SK-N-SH treated with all-trans-retinoic acid at 6 μM for 48 hours (cell line): ENCODE measurements around the gene JAML.

Source experiments
- ATAC-seq: fragments of 200-7000 bp; cut with Tn5 transposase; 3 replicates; pipeline ENCODE4 v1.9.1; 2020; ENCODE audit warnings: mild to moderate bottlenecking, moderate library complexity
- BACH2 ChIP-seq: fragments of 250-450 bp; sonication (Bioruptor Pico); IDR thresholded peaks from 2 replicates; pipeline ENCODE4 v1.9.0; 2021; ENCODE audit warnings: mild to moderate bottlenecking, borderline replicate concordance
- CSDC2 ChIP-seq: fragments of 250-450 bp; sonication (Bioruptor Pico); IDR thresholded peaks from 2 replicates; pipeline ENCODE4 v1.5.0; 2020; ENCODE audit warnings: mild to moderate bottlenecking, moderate library complexity
- ESRRG ChIP-seq: fragments of 250-450 bp; sonication (Bioruptor Pico); IDR thresholded peaks from 2 replicates; pipeline ENCODE4 v1.6.1; 2021; ENCODE audit warnings: mild to moderate bottlenecking
- GLIS3 ChIP-seq: fragments of 250-450 bp; sonication (Bioruptor Pico); IDR thresholded peaks from 2 replicates; pipeline ENCODE4 v1.5.0; 2020; ENCODE audit warnings: mild to moderate bottlenecking, moderate library complexity
- ISL1 ChIP-seq: fragments of 250-450 bp; sonication (Bioruptor Pico); IDR thresholded peaks from 2 replicates; pipeline ENCODE4 v2.1.2; 2022; ENCODE audit warnings: mild to moderate bottlenecking, moderate library complexity
- OSR1 ChIP-seq: fragments of 250-450 bp; sonication (Bioruptor Pico); IDR thresholded peaks from 2 replicates; pipeline ENCODE4 v1.8.0; 2022; ENCODE audit warnings: moderate library complexity, mild to moderate bottlenecking, inconsistent platforms
- PPARA ChIP-seq: fragments of 250-450 bp; sonication (Bioruptor Pico); IDR thresholded peaks from 2 replicates; pipeline ENCODE4 v1.5.0; 2020; ENCODE audit warnings: mild to moderate bottlenecking, borderline replicate concordance
- RARB ChIP-seq: fragments of 250-450 bp; sonication (Bioruptor Pico); IDR thresholded peaks from 2 replicates; pipeline ENCODE4 v1.8.0; 2021; ENCODE audit warnings: mild to moderate bottlenecking, moderate library complexity
- SNAI2 ChIP-seq: fragments of 250-450 bp; sonication (Bioruptor Pico); IDR thresholded peaks from 2 replicates; pipeline ENCODE4 v1.5.0; 2020; ENCODE audit warnings: mild to moderate bottlenecking, moderate library complexity
- TOX ChIP-seq: fragments of 250-450 bp; sonication (Bioruptor Pico); IDR thresholded peaks from 2 replicates; pipeline ENCODE4 v1.8.0; 2021; ENCODE audit warnings: mild to moderate bottlenecking, moderate library complexity, borderline replicate concordance
- ZC3H10 ChIP-seq: fragments of 250-450 bp; sonication (Bioruptor Pico); IDR thresholded peaks from 2 replicates; pipeline ENCODE4 v1.5.1; 2021; ENCODE audit warnings: mild to moderate bottlenecking, moderate library complexity
- ZFP3 ChIP-seq: fragments of 250-450 bp; sonication (Bioruptor Pico); IDR thresholded peaks from 2 replicates; pipeline ENCODE4 v1.5.0; 2020; ENCODE audit warnings: mild to moderate bottlenecking, moderate library complexity
- ZFP30 ChIP-seq: fragments of 450-650 bp; formaldehyde crosslinking; IDR thresholded peaks from 2 replicates; pipeline ENCODE4 v1.5.0; 2022; ENCODE audit warnings: mild to moderate bottlenecking, moderate library complexity
- ZNF565 ChIP-seq: fragments of 450-650 bp; formaldehyde crosslinking; conservative IDR thresholded peaks from 2 replicates; pipeline ENCODE4 v1.5.0; 2020; ENCODE audit warnings: low read depth, mild to moderate bottlenecking, moderate library complexity
- ZNF70 ChIP-seq: fragments of 450-650 bp; formaldehyde crosslinking; IDR thresholded peaks from 2 replicates; pipeline ENCODE4 v1.5.0; 2020; ENCODE audit warnings: mild to moderate bottlenecking, moderate library complexity
- ZNF8 ChIP-seq: fragments of 450-650 bp; formaldehyde crosslinking; IDR thresholded peaks from 2 replicates; pipeline ENCODE4 v1.5.0; 2020; ENCODE audit warnings: mild to moderate bottlenecking, moderate library complexity
- TF ChIP-seq, protein P1 (sequence below): fragments of 250-450 bp; sonication (Bioruptor Pico); IDR thresholded peaks from 2 replicates; pipeline ENCODE4 v1.8.0; 2020; ENCODE audit warnings: mild to moderate bottlenecking, moderate library complexity, borderline replicate concordance
- TF ChIP-seq, protein P2 (sequence below): fragments of 250-450 bp; sonication (Bioruptor Pico); IDR thresholded peaks from 2 replicates; pipeline ENCODE4 v1.5.0; 2020; ENCODE audit warnings: mild to moderate bottlenecking, moderate library complexity
- TF ChIP-seq, protein P3 (sequence below): fragments of 250-450 bp; sonication (Bioruptor Pico); IDR thresholded peaks from 2 replicates; pipeline ENCODE4 v1.5.1; 2021; ENCODE audit warnings: mild to moderate bottlenecking, moderate library complexity
- TF ChIP-seq, protein P4 (sequence below): fragments of 250-450 bp; sonication (Bioruptor Pico); IDR thresholded peaks from 2 replicates; pipeline ENCODE4 v1.5.1; 2020; ENCODE audit warnings: low read depth, mild to moderate bottlenecking, moderate library complexity
- TF ChIP-seq, protein P5 (sequence below): fragments of 250-450 bp; sonication (Bioruptor Pico); IDR thresholded peaks from 2 replicates; pipeline ENCODE4 v1.8.0; 2021; ENCODE audit warnings: low read depth, mild to moderate bottlenecking, moderate library complexity, borderline replicate concordance

JAML gene

DNA sequence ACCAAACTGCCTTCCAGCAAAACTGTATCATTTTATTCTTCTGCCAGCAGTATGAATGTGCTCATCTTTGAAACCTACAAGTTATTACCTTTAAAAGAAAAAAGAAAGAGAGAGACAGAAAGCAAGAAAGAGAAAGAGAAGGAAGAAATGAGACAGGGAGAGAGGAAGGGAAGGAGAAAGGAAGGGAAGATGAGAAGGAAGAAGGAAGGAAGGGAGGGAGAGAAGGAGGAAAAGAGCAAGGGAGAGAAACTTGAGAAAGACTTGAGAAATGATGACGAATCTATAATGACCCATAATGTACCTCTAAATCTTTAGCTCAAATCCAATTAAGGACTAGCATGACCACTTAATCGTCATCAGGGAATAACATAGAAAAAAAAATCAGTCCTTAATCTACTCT lies 11.4 kb upstream of the JAML start:
- ATAC-seq, result no peak
- TF ChIP-seq CSDC2 (CRISPR knock-in tag) (no peak), ZNF70 (no peak), GLIS3 (CRISPR knock-in tag) (no peak), BACH2 (no peak), ZC3H10 (CRISPR knock-in tag) (no peak), ESRRG (CRISPR knock-in tag) (no peak), ZFP3 (CRISPR knock-in tag) (no peak), ZFP30 (CRISPR knock-in tag) (no peak), OSR1 (CRISPR knock-in tag) (no peak), ISL1 (CRISPR knock-in tag) (no peak), ZNF565 (CRISPR knock-in tag) (no peak), TOX (CRISPR knock-in tag) (no peak), RARB (no peak), ZNF8 (CRISPR knock-in tag) (no peak), SNAI2 (CRISPR knock-in tag) (no peak)
- TF ChIP-seq, protein P1, sequence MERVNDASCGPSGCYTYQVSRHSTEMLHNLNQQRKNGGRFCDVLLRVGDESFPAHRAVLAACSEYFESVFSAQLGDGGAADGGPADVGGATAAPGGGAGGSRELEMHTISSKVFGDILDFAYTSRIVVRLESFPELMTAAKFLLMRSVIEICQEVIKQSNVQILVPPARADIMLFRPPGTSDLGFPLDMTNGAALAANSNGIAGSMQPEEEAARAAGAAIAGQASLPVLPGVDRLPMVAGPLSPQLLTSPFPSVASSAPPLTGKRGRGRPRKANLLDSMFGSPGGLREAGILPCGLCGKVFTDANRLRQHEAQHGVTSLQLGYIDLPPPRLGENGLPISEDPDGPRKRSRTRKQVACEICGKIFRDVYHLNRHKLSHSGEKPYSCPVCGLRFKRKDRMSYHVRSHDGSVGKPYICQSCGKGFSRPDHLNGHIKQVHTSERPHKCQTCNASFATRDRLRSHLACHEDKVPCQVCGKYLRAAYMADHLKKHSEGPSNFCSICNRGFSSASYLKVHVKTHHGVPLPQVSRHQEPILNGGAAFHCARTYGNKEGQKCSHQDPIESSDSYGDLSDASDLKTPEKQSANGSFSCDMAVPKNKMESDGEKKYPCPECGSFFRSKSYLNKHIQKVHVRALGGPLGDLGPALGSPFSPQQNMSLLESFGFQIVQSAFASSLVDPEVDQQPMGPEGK (CRISPR knock-in tag), result no peak
- TF ChIP-seq, protein P2, sequence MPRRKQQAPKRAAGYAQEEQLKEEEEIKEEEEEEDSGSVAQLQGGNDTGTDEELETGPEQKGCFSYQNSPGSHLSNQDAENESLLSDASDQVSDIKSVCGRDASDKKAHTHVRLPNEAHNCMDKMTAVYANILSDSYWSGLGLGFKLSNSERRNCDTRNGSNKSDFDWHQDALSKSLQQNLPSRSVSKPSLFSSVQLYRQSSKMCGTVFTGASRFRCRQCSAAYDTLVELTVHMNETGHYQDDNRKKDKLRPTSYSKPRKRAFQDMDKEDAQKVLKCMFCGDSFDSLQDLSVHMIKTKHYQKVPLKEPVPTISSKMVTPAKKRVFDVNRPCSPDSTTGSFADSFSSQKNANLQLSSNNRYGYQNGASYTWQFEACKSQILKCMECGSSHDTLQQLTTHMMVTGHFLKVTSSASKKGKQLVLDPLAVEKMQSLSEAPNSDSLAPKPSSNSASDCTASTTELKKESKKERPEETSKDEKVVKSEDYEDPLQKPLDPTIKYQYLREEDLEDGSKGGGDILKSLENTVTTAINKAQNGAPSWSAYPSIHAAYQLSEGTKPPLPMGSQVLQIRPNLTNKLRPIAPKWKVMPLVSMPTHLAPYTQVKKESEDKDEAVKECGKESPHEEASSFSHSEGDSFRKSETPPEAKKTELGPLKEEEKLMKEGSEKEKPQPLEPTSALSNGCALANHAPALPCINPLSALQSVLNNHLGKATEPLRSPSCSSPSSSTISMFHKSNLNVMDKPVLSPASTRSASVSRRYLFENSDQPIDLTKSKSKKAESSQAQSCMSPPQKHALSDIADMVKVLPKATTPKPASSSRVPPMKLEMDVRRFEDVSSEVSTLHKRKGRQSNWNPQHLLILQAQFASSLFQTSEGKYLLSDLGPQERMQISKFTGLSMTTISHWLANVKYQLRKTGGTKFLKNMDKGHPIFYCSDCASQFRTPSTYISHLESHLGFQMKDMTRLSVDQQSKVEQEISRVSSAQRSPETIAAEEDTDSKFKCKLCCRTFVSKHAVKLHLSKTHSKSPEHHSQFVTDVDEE (CRISPR knock-in tag), result no peak
- TF ChIP-seq, protein P3, sequence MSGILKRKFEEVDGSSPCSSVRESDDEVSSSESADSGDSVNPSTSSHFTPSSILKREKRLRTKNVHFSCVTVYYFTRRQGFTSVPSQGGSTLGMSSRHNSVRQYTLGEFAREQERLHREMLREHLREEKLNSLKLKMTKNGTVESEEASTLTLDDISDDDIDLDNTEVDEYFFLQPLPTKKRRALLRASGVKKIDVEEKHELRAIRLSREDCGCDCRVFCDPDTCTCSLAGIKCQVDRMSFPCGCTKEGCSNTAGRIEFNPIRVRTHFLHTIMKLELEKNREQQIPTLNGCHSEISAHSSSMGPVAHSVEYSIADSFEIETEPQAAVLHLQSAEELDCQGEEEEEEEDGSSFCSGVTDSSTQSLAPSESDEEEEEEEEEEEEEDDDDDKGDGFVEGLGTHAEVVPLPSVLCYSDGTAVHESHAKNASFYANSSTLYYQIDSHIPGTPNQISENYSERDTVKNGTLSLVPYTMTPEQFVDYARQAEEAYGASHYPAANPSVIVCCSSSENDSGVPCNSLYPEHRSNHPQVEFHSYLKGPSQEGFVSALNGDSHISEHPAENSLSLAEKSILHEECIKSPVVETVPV (CRISPR knock-in tag), result no peak

DNA sequence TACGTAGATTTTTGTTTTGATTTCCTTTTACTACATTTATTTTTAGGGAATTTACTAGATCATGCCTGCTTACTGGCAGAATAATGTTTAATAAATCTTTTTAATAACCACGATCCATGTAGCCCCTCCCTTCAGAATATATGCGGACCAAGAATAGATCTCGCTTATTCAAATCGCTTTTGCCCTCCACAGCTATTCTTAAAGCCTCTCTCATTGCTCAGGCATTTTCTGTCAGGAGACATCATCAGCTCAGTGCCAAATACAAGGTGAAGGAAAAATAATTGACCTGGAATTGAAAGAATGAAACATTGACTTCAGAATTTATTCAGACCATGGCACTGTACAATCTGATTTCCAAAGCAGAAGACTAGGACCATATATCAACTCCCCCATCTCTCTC lies 10.0 kb upstream of the JAML start:
- ATAC-seq, result no peak
- no peak for TF ChIP-seq ISL1 (CRISPR knock-in tag)
- TF ChIP-seq ZNF8 (CRISPR knock-in tag), result no peak
- TF ChIP-seq ZC3H10 (CRISPR knock-in tag), result no peak
- TF ChIP-seq, protein P3 (CRISPR knock-in tag), result no peak
- TF ChIP-seq ZNF565 (CRISPR knock-in tag), result no peak
- no peak for TF ChIP-seq PPARA
- TF ChIP-seq, protein P4, sequence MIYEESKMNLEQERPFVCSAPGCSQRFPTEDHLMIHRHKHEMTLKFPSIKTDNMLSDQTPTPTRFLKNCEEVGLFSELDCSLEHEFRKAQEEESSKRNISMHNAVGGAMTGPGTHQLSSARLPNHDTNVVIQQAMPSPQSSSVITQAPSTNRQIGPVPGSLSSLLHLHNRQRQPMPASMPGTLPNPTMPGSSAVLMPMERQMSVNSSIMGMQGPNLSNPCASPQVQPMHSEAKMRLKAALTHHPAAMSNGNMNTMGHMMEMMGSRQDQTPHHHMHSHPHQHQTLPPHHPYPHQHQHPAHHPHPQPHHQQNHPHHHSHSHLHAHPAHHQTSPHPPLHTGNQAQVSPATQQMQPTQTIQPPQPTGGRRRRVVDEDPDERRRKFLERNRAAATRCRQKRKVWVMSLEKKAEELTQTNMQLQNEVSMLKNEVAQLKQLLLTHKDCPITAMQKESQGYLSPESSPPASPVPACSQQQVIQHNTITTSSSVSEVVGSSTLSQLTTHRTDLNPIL (CRISPR knock-in tag), result no peak
- TF ChIP-seq RARB, result no peak
- no peak for TF ChIP-seq ZFP30 (CRISPR knock-in tag)
- no peak for TF ChIP-seq SNAI2 (CRISPR knock-in tag)
- TF ChIP-seq, protein P5, sequence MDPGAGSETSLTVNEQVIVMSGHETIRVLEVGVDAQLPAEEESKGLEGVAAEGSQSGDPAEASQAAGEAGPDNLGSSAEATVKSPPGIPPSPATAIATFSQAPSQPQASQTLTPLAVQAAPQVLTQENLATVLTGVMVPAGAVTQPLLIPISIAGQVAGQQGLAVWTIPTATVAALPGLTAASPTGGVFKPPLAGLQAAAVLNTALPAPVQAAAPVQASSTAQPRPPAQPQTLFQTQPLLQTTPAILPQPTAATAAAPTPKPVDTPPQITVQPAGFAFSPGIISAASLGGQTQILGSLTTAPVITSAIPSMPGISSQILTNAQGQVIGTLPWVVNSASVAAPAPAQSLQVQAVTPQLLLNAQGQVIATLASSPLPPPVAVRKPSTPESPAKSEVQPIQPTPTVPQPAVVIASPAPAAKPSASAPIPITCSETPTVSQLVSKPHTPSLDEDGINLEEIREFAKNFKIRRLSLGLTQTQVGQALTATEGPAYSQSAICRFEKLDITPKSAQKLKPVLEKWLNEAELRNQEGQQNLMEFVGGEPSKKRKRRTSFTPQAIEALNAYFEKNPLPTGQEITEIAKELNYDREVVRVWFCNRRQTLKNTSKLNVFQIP (CRISPR knock-in tag), result no peak
- TF ChIP-seq, protein P1 (CRISPR knock-in tag), result no peak
